Measurements from ENCODE around the gene ATG9B. TPM values are rescaled to one million over a fixed set of nuclear protein-coding genes. Genes with fewer than 3 reads are reported as not detected.
A peak's percentile ranks its signal among the peaks of the same experiment; 100 is the strongest.

Gene ATG9B
- total and polyA plus RNA-seq, 2 of the 13 experiments (the other 11 are each of a cell fraction or from before 2014, with no cell fraction given) = 0.24 TPM; not detected in 1

- TF ChIP-seq ZNF138 (CRISPR knock-in tag; IDR thresholded peaks at IDR 0.05; ENCODE audit: low read depth) = no peak
- no peak for TF ChIP-seq PAF1 (CRISPR knock-in tag; IDR thresholded peaks at IDR 0.05)
- no peak for TF ChIP-seq ZNF205 (CRISPR knock-in tag; IDR thresholded peaks at IDR 0.05)
- 0 out of 2 replicates have a peak, but pooled peaks have one; percentile 23 for TF ChIP-seq ZNF713 (CRISPR knock-in tag; IDR thresholded peaks at IDR 0.05)
- TF ChIP-seq POLR2AphosphoS2 (IDR thresholded peaks at IDR 0.05; ENCODE audit: low read depth, low read length) = no peak
- TF ChIP-seq ZFX (CRISPR knock-in tag; IDR thresholded peaks at IDR 0.05; ENCODE audit: low read depth) = no peak
- no peak for TF ChIP-seq MED8 (CRISPR knock-in tag; IDR thresholded peaks at IDR 0.05; ENCODE audit: insufficient replicate concordance)
- no peak for TF ChIP-seq ELF3 (CRISPR knock-in tag; IDR thresholded peaks at IDR 0.05)
- no peak for TF ChIP-seq WIZ (CRISPR knock-in tag; IDR thresholded peaks at IDR 0.05)
- TF ChIP-seq DZIP1 (CRISPR knock-in tag; IDR thresholded peaks at IDR 0.05) = no peak
- no peak for TF ChIP-seq ZMYM2 (CRISPR knock-in tag; IDR thresholded peaks at IDR 0.05)
- no peak for TF ChIP-seq NFATC3 (CRISPR knock-in tag; IDR thresholded peaks at IDR 0.05)
- TF ChIP-seq ZNF7 (CRISPR knock-in tag; IDR thresholded peaks at IDR 0.05) = no peak
- TF ChIP-seq MXD1 (CRISPR knock-in tag; IDR thresholded peaks at IDR 0.05) = peak; percentile 39; the same call in 1 of the 2 replicates
- no peak for TF ChIP-seq ZNF570 (CRISPR knock-in tag; IDR thresholded peaks at IDR 0.05; ENCODE audit: borderline replicate concordance)
- no peak for TF ChIP-seq MATR3 (CRISPR knock-in tag; IDR thresholded peaks at IDR 0.05)
- no peak for TF ChIP-seq IKZF1 (IDR thresholded peaks at IDR 0.05)
- TF ChIP-seq HHEX (CRISPR knock-in tag; IDR thresholded peaks at IDR 0.05) = no peak
- 0 out of 2 replicates have a peak, but pooled peaks have one; percentile 46 for TF ChIP-seq SIN3A (IDR thresholded peaks at IDR 0.05; ENCODE audit: borderline replicate concordance, low read depth, low read length)
- TF ChIP-seq ZBTB21 (CRISPR knock-in tag; IDR thresholded peaks at IDR 0.05) = no peak
- TF ChIP-seq BCL6 (CRISPR knock-in tag; IDR thresholded peaks at IDR 0.05) = no peak
- TF ChIP-seq MAX (IDR thresholded peaks at IDR 0.05) = no peak
- no peak for TF ChIP-seq CREBL2 (CRISPR knock-in tag; IDR thresholded peaks at IDR 0.05; ENCODE audit: borderline replicate concordance)
- TF ChIP-seq KAT2B (IDR thresholded peaks at IDR 0.05; ENCODE audit: borderline replicate concordance, low read depth, low read length) = no peak
- no peak for TF ChIP-seq GLI4 (CRISPR knock-in tag; IDR thresholded peaks at IDR 0.05; ENCODE audit: borderline replicate concordance)
Observed at GRCh38 chr7:151057506-151057988, 33.3 kb upstream of the ATG9B start, which contains the start of gene CDK5 (continued).
